Measurements from ENCODE around the gene NSD2.

The NSD2 gene

GRCh38 chr4:1943928-1944327 is 72.7 kb downstream of the NSD2 start:
- ChIA-PET CTCF (no interaction called here), POLR2A (no interaction called here)

GRCh38 chr4:1945124-1945895 is 74.1 kb downstream of the NSD2 start:
- TF ChIP-seq SUZ12 (IDR thresholded peaks at IDR 0.05) (no peak), L3MBTL2 (conservative IDR thresholded peaks at IDR 0.05) (no peak), FOXM1 (IDR thresholded peaks at IDR 0.05; ENCODE audit: borderline replicate concordance) (no peak), FOXA1 (IDR thresholded peaks at IDR 0.05) (no peak), LEF1 (IDR thresholded peaks at IDR 0.05; ENCODE audit: borderline replicate concordance) (no peak), FOXK2 (IDR thresholded peaks at IDR 0.05) (no peak), ZNF384 (IDR thresholded peaks at IDR 0.05) (no peak), TARDBP (IDR thresholded peaks at IDR 0.05) (no peak), BHLHE40 (IDR thresholded peaks at IDR 0.05; ENCODE audit: borderline replicate concordance) (no peak), SP1 (IDR thresholded peaks at IDR 0.05) (no peak), ARNT (IDR thresholded peaks at IDR 0.05) (no peak), CTBP1 (IDR thresholded peaks at IDR 0.05; ENCODE audit: borderline replicate concordance) (no peak), ELF4 (IDR thresholded peaks at IDR 0.05) (no peak), HDGF (IDR thresholded peaks at IDR 0.05; ENCODE audit: borderline replicate concordance) (no peak), PKNOX1 (IDR thresholded peaks at IDR 0.05) (no peak), NFRKB (IDR thresholded peaks at IDR 0.05) (no peak)
- CTCF ChIA-PET = no interaction called here
- no peak for DNase-seq (ENCODE audit: extremely low spot score)
- POLR2A ChIA-PET = interaction anchor here (0.7 kb wide), 1 partner anchor 8 kb away, joined by 3 read pairs; no protein-coding TSS in a partner anchor

More at GRCh38 chr4:1943928-1944327, 72.7 kb downstream of the NSD2 start:
- DNase-seq (ENCODE audit: extremely low spot score) = no peak
- TF ChIP-seq PKNOX1 (IDR thresholded peaks at IDR 0.05) (no peak), BHLHE40 (IDR thresholded peaks at IDR 0.05; ENCODE audit: borderline replicate concordance) (no peak), LEF1 (IDR thresholded peaks at IDR 0.05; ENCODE audit: borderline replicate concordance) (no peak), SUZ12 (IDR thresholded peaks at IDR 0.05) (no peak), FOXM1 (IDR thresholded peaks at IDR 0.05; ENCODE audit: borderline replicate concordance) (no peak), TARDBP (IDR thresholded peaks at IDR 0.05) (no peak), FOXK2 (IDR thresholded peaks at IDR 0.05) (no peak), SP1 (IDR thresholded peaks at IDR 0.05) (no peak)

- POLR2A ChIA-PET = interaction anchor here (0.7 kb wide), 1 partner anchor 9 kb away, joined by 3 read pairs; no protein-coding TSS in a partner anchor
Measured at GRCh38 chr4:1945912-1946311, 74.7 kb downstream of the NSD2 start.

GRCh38 chr4:1948232-1948631 is 77.0 kb downstream of the NSD2 start:
- CTCF ChIA-PET = no interaction called here
- POLR2A ChIA-PET = no interaction called here
- TF ChIP-seq L3MBTL2 (conservative IDR thresholded peaks at IDR 0.05) = no peak
- no peak for TF ChIP-seq ZNF384 (IDR thresholded peaks at IDR 0.05)
- no peak for TF ChIP-seq BHLHE40 (IDR thresholded peaks at IDR 0.05; ENCODE audit: borderline replicate concordance)
- no peak for TF ChIP-seq FOXM1 (IDR thresholded peaks at IDR 0.05; ENCODE audit: borderline replicate concordance)
- no peak for TF ChIP-seq TARDBP (IDR thresholded peaks at IDR 0.05)
- TF ChIP-seq NFRKB (IDR thresholded peaks at IDR 0.05) = no peak
- TF ChIP-seq FOXA1 (IDR thresholded peaks at IDR 0.05) = no peak
- TF ChIP-seq SP1 (IDR thresholded peaks at IDR 0.05) = no peak
- TF ChIP-seq CTBP1 (IDR thresholded peaks at IDR 0.05; ENCODE audit: borderline replicate concordance) = no peak
- no peak for TF ChIP-seq SUZ12 (IDR thresholded peaks at IDR 0.05)
- DNase-seq (ENCODE audit: extremely low spot score) = no peak

More at GRCh38 chr4:1945912-1946311, 74.7 kb downstream of the NSD2 start:
- CTCF ChIA-PET = no interaction called here
- TF ChIP-seq PKNOX1 (IDR thresholded peaks at IDR 0.05) (no peak), ZNF384 (IDR thresholded peaks at IDR 0.05) (no peak), SP1 (IDR thresholded peaks at IDR 0.05) (no peak), BHLHE40 (IDR thresholded peaks at IDR 0.05; ENCODE audit: borderline replicate concordance) (no peak), ARNT (IDR thresholded peaks at IDR 0.05) (no peak), LEF1 (IDR thresholded peaks at IDR 0.05; ENCODE audit: borderline replicate concordance) (no peak), FOXA1 (IDR thresholded peaks at IDR 0.05) (no peak), FOXM1 (IDR thresholded peaks at IDR 0.05; ENCODE audit: borderline replicate concordance) (no peak), FOXK2 (IDR thresholded peaks at IDR 0.05) (no peak)
- DNase-seq (ENCODE audit: extremely low spot score) = no peak

- POLR2A ChIA-PET = no interaction called here
Measured at GRCh38 chr4:1948892-1949436, 77.8 kb downstream of the NSD2 start.

GRCh38 chr4:1950369-1950768 is 79.2 kb downstream of the NSD2 start:
- TF ChIP-seq SUZ12 (IDR thresholded peaks at IDR 0.05) (no peak), TARDBP (IDR thresholded peaks at IDR 0.05) (no peak)
- ChIA-PET POLR2A (no interaction called here), CTCF (no interaction called here)
- no peak for DNase-seq (ENCODE audit: extremely low spot score)

More at GRCh38 chr4:1948892-1949436, 77.8 kb downstream of the NSD2 start:
- CTCF ChIA-PET = no interaction called here
- no peak for DNase-seq (ENCODE audit: extremely low spot score)
- TF ChIP-seq ZNF384 (IDR thresholded peaks at IDR 0.05) (no peak), LEF1 (IDR thresholded peaks at IDR 0.05; ENCODE audit: borderline replicate concordance) (no peak), BHLHE40 (IDR thresholded peaks at IDR 0.05; ENCODE audit: borderline replicate concordance) (no peak), HDGF (IDR thresholded peaks at IDR 0.05; ENCODE audit: borderline replicate concordance) (no peak), TARDBP (IDR thresholded peaks at IDR 0.05) (no peak), FOXK2 (IDR thresholded peaks at IDR 0.05) (no peak), SUZ12 (IDR thresholded peaks at IDR 0.05) (no peak), CTBP1 (IDR thresholded peaks at IDR 0.05; ENCODE audit: borderline replicate concordance) (no peak), NFRKB (IDR thresholded peaks at IDR 0.05) (no peak), ELF4 (IDR thresholded peaks at IDR 0.05) (no peak)
